Sigmoid colon (tissue), 4 donors: ENCODE data around the gene PCDHGA9.

Experiments used
- EP300 ChIP-seq, 4 donors: sonication (generic); formaldehyde crosslinking; IDR thresholded peaks; one replicate each; pipeline ENCODE4 v1.6.1; 2017; ENCODE audit warnings: antibody characterized with exemption in 4 of 4
- POLR2A ChIP-seq, 2 donors: fragments of 450-650 bp; IDR thresholded peaks; one replicate each; pipeline ENCODE4 v1.6.1; 2016; ENCODE audit warnings: antibody characterized with exemption in 2 of 2, mild to moderate bottlenecking in 2 of 2, moderate library complexity in 2 of 2
- POLR2AphosphoS5 ChIP-seq, 4 donors: sonication (generic); formaldehyde crosslinking; IDR thresholded peaks; one replicate each; pipeline ENCODE4 v1.6.1; 2017; ENCODE audit warnings: antibody characterized with exemption in 4 of 4
- TF ChIP-seq, protein P1 (sequence below), 4 experiments: fragments of 450-650 bp in 3 of 4; fragments of 200-600 bp in 1 of 4; IDR thresholded peaks; one replicate each; pipeline ENCODE4 v1.5.1; 2016 to 2019; ENCODE audit warnings: antibody characterized with exemption in 4 of 4, mild to moderate bottlenecking in 3 of 4, moderate library complexity in 2 of 4

- TF ChIP-seq, protein P1, sequence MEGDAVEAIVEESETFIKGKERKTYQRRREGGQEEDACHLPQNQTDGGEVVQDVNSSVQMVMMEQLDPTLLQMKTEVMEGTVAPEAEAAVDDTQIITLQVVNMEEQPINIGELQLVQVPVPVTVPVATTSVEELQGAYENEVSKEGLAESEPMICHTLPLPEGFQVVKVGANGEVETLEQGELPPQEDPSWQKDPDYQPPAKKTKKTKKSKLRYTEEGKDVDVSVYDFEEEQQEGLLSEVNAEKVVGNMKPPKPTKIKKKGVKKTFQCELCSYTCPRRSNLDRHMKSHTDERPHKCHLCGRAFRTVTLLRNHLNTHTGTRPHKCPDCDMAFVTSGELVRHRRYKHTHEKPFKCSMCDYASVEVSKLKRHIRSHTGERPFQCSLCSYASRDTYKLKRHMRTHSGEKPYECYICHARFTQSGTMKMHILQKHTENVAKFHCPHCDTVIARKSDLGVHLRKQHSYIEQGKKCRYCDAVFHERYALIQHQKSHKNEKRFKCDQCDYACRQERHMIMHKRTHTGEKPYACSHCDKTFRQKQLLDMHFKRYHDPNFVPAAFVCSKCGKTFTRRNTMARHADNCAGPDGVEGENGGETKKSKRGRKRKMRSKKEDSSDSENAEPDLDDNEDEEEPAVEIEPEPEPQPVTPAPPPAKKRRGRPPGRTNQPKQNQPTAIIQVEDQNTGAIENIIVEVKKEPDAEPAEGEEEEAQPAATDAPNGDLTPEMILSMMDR (IDR thresholded peaks at IDR 0.05), result no peak
- no peak for TF ChIP-seq POLR2A (IDR thresholded peaks at IDR 0.05)
- no peak for TF ChIP-seq EP300 (IDR thresholded peaks at IDR 0.05)
- no peak for TF ChIP-seq POLR2AphosphoS5 (IDR thresholded peaks at IDR 0.05)
Measured at GRCh38 chr5:141374627-141375026, 28.0 kb upstream of the PCDHGA9 start.
